Activated CD4-positive, alpha-beta T cell treated with anti-CD3 and anti-CD28 coated beads for 48 hours (primary cell): Measurements from ENCODE around the gene ECT2.
"Not testable (repeated sequence)": the region's sequence is repeated elsewhere in the genome, so short reads cannot be mapped to it uniquely, and the experiment has no call there.

Experiments
- DNase-seq: peaks from one replicate; pipeline ENCODE4 v3.0.0-alpha.2; 2020

The ECT2 gene, protein sequence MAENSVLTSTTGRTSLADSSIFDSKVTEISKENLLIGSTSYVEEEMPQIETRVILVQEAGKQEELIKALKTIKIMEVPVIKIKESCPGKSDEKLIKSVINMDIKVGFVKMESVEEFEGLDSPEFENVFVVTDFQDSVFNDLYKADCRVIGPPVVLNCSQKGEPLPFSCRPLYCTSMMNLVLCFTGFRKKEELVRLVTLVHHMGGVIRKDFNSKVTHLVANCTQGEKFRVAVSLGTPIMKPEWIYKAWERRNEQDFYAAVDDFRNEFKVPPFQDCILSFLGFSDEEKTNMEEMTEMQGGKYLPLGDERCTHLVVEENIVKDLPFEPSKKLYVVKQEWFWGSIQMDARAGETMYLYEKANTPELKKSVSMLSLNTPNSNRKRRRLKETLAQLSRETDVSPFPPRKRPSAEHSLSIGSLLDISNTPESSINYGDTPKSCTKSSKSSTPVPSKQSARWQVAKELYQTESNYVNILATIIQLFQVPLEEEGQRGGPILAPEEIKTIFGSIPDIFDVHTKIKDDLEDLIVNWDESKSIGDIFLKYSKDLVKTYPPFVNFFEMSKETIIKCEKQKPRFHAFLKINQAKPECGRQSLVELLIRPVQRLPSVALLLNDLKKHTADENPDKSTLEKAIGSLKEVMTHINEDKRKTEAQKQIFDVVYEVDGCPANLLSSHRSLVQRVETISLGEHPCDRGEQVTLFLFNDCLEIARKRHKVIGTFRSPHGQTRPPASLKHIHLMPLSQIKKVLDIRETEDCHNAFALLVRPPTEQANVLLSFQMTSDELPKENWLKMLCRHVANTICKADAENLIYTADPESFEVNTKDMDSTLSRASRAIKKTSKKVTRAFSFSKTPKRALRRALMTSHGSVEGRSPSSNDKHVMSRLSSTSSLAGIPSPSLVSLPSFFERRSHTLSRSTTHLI

DNA sequence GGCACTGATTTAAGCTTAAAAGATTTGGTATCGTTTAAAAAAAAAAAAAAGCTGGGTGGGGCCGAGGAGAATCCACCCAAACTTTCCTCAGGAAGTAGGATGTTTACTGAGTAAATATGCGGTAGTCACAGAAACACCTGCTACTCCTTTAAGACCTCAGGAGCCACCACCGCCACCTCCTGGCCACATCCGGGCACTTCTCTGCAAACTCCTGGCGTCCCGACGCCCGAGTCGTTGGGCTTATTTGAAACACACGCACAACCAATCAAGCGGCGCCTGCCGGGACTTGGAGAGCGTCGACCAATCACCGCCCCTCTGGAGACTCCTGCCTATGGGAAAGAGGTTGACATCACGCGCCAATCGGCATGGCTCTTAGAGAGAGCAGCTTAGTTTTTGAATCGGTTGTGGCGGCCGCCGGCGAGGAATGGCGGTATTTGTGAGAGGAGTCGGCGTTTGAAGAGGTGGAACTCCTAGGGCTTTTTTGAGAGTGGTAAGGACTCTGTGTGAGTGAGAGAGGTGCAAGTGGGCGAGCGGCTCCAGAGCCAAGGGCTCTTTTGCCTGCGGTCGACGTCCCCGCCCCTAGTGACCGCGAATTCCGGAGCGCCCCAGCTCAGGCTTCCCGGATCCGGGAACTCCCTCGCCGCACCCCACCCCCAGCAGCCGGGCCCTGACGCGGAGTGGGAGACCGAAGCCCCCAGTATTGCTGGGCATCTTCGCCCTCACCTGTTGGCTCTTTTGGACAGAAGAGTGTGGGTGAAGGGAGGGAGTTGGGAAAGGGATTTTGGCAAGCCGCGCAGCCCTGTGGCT is at the start of gene ECT2:
TSS of gene ECT2 (plus strand) at position 359 of the 807 bp plus-strand sequence. CDS start 3,805 bp downstream, outside the sequence.
- peak; percentile 99 for DNase-seq

DNA sequence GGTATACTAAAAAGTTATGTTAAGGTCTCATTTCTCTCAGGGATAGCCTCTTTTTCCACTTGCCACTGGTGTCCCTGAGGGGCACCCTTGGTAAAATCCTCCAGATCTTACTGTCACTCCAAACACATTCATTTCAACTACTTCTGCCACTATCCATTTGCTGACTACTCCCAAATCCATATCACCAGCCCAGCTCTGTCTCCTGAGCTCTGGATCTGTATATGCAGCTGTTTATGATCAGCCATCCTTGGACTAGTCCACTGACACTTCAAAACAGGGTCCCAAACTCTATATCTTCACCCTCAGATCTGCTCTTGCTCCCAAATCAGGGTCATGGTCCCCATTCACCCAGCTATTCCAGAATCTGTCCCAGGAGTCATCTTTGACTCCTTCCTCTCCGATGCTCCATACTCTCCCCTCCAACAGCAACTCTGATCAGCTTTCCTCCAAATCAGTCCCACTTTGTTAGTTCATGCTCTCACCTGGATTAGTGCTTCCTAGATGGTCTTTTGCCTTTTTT is 49.5 kb upstream of the ECT2 start:
- no peak for DNase-seq

DNA sequence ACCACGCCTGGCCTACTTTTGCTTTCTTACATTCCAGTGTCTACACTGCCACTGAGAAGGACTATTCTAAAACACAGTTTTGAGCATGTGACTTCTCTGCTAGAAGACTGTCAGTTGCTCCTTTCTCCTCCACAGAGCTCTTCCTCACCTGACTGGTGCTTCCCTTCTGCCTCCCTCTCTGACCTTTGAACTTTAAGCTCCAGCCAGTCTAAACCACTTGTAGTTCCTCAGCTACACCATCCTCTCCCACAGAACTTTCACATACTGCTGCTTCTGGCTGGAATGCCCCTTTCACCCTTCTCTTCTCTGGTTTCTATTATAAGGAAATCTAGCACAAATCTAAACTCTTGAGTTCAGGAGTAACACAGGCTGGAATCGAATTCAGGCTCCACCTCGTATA is 48.8 kb upstream of the ECT2 start:
- no peak for DNase-seq

DNA sequence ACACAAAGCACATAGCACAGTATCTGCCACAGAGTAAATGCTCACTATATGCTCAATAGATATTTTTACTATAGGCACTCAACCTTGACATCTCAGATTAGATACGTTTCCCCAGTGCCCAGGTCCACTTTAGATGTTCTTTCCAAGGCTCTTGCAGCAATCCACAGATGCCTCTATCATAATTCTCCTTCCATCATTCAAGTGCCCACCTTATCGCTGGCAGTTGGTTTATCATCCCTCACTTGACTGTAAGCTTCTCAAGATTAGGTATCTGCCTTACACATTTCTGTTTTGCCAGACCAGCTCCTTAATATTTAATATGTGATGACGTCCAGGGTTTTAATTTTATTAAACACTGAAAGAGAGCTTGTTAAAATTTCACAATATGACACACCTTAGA is 48.3 kb upstream of the ECT2 start:
- no peak for DNase-seq

DNA sequence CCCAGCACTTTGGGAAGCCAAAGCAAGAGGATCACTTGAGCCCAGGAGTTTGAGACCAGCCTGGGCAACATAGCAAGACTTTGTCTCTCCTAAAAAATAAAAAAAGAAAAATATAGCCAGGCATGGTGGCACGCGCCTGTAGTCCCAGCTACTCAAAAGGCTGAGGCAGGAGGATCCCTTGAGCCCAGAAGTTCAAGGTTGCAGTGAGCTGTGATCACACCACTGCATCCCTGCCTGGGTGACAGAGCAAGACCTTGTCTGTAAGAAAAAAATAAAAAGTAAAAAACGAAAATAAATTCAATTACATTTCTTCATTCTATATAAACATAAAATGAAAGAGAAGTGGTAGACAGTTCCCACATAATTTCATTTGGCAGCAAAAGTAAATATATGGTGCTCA is 47.8 kb upstream of the ECT2 start:
- DNase-seq: not testable (repeated sequence)

DNA sequence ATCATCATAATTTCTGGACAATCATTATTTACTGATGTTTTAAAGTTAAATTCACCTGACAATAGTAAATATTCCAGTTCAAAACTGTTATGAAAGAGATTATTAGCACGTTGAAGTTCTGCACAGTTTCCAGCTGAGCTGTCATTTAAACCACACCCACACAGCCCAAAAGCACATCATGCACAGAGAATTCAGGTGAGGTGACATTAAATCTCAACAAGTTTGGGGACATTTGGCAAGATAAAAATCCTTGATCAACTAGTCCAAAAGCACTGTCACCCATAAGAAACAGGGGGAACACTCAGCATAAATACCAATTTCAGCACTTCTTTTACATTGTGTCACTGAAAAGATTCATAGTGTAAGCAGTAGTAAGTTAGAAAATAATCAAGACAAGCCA is 46.5 kb upstream of the ECT2 start:
- no peak for DNase-seq

DNA sequence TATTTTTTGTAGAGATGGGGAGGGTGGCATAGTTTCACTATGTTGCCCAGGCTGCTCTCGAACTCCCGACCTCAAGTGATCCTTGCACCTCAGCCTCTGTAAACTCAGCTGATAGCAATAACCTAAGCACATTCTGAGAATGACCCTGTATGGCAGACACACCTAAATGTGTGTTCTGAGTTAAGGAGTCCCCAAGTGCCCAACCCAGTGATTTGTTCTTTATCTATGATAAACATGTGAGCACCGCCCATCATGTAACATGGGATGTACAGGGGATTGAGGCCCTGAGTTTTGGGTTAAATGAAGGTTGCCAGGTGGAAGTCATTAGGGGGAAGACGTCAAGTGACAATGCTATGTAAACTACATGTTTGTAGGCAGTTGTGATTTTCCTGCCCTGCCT is 45.4 kb upstream of the ECT2 start:
- no peak for DNase-seq

DNA sequence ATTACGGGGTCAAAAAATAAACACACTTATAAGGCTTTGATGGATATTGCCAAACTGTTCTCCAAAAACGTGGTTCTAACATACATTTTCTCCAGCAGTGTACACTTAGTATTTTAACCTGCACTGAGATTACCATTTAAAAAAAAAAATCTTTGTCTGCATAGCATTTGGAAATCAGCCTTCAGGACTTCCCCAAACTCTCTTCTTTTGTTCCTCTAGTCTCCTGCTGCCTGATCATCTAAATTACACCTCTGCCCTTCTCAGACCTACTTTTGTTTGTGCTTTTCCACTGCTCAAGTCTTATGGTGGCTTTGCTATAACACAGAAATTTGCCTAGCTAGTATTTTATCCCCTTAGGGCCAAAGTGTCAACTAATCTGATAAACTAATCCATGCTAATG is 43.5 kb upstream of the ECT2 start:
- no peak for DNase-seq

DNA sequence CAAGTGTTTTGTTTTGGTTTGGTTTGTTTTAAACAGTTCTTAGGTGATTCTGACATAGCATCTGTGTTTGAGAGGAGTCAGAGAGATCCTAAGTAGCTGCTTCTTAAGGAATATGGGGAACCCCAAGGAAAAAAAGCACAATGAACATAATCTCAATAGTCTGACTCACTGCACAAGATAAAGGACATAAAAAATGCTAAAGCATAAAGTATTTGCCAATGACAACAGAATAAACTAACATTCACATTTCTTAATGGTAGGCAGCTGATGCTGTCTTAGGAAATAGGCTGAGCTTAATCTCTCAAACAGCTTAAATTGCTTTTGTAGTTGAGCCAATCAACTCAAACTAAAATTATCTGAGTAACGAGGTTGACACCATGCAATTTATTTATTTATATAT is 42.6 kb upstream of the ECT2 start:
- DNase-seq: no peak

DNA sequence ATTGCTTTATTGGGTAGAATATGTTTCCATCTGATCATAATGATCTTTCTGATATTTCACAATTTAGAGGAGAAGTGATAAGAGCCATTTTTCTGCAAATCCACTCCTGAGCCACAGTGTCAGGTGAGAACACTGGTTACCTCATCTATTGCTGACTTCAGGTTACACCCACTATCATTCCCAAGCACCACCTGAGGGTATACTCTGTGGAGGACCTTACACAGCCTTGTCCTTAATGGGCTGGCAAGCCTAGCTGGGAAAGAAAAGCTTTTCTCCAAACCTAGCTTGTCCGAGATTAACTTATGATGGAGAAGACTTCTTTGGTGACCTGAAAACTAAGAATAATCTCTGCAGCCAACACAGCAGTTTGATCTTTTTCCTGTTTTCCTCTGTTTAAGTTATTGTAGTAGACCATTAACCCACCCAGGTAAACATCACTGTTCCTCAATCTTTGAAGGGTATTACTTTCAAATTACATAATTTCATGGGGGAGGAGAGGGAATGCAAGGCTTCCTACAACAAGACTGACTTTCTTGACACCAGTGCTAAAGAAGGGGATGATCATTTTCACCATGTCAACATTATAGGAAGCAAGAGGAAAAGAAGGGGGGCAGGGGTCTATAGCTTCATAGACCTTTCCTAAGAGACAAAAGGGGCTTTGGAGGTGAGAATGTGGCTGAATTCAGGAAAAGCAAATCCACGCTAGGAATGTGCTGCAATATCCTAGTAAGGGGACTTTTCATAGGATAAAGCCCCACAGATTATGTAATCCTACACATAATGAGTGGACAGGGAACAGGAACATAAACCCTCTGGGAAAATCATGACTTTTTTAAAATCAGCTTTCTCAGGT is 41.4 kb upstream of the ECT2 start:
- DNase-seq: no peak

DNA sequence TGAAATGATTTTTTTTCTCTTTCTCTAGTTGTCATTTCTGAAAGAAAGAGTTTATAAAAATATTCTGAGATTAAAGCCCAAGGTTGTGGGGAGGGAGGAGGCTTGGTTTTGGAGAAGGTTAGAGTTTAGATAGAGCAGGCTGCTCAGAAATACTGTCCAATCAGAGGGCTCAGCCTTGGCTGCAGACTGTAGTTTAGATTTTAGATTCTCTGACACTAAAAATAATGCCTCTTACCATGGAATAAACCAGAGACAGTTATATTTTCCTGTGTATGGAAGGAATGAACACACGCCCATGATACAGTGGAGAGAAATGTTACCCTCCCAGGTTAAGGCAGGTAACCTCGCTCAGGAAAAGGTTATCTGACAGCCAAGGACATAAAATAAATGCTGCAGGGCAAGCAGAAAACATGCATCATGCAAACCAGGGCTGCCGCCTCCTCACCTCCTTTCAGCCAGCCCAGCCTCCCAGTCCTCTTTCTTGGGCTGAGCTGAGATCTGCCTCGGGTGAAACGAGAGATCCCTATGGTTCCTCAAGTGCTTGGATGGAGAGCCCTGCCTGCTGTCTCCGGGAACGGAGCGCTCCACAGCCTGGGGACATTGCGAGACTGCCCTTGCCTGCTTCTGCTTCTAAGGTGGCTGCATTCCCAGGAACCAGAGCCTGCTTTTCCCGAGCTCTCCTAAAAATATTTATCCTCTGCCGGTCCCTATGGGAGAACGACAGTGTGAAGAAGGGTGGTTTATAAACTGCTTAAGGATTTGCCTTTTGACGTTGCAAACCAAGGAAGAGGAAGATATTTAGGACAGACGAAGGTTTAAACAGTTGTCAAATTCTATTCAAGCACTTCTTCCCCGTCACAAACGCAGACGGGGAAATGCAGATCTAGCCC is 40.5 kb upstream of the ECT2 start:
- DNase-seq: peak; percentile 20

DNA sequence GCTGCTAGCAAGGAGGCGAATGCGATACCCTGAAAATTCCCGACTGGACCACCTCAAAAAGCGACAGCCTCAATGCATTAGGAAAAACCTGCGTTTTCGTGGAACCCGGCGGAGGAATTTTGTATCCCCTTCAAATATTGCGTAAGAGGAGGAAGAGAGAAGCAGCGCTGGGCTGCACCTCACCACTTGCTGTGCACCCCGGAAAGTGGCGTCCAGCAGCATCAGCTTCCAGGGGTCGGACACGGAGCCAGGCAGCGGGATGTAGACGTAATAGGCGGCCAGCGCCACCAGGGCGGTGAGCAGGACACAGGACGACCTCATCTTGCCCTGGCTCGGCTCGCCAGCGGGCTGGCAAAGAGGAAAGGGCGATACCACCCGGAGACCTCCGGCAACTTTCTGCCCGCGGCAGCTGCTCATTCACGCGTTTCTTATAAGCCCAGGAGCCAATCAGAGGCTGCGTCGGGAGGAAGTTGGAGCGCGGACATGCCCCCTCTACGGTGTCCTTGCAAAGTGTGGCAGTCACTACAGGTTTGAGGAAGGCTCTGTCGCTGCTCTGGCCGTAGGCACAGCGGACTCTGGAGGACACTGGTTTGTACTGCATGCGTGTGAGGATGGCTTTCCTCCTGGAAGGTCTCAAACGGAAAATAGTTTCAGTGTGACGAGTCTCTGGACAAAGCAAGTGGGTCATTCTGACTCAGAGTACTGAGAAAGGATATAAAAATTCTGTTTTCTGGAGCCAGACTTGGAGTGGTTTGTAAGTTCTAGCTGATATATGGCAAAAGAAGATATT is 39.7 kb upstream of the ECT2 start, which contains the start of gene NCEH1:
TSS of gene NCEH1 (minus strand) at position 404 of the 790 bp plus-strand sequence. CDS start at position 321, 83 bp downstream.
- peak; percentile 84 for DNase-seq

DNA sequence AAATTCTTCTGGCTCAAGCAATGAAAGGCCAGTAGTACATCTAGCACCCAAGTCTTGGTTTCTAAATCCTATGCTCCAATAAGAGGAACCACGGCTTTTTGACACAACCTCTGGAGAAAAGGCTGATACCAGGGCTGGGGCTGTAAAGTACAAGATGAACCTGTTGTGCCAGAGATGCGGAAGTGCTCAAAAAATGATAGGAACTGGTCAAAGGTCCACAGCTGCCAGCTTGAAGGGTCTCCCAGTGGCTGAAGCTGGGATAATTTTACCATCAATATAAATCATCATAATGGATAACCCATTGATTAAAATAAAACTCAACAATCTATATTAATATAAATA is 39.1 kb upstream of the ECT2 start:
- no peak for DNase-seq

DNA sequence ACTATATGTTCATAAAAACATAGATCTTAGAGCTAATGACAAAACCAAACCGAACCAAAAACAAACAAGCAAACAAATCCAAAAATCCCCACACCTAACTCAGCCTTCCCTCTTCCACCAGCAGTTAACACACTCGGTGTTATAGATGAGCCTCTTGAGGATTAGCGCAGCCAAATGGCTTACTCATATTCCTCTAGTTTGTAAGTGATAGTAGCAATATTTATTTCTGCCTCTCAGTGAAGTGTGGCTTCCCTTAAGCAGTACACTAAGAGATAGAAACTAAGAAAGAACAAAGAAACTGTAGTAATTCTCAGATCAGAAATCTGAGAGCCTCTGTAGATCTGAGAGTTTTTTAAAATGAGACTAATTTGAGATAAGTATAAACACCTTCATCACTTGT is 37.2 kb upstream of the ECT2 start:
- DNase-seq: no peak

DNA sequence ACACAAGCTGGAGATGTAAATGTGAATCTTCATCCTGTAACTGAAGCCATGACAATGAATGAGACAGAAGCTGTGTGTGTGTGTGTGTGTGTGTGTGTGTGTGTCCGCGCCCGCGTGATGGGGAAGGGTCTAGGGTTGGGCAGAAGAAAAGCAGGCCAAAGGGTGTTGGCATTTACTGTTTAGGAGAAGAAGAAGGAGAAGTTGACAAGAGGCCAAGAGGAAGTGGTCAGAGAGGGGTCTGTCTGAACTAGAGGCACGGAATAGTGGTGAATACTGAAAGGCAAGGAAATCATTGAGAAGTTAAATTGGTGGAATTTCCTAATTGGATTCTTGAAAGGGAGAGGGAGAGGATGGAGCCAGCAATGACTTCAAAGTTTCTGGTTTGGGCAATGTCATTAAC is 34.0 kb upstream of the ECT2 start:
- no peak for DNase-seq

DNA sequence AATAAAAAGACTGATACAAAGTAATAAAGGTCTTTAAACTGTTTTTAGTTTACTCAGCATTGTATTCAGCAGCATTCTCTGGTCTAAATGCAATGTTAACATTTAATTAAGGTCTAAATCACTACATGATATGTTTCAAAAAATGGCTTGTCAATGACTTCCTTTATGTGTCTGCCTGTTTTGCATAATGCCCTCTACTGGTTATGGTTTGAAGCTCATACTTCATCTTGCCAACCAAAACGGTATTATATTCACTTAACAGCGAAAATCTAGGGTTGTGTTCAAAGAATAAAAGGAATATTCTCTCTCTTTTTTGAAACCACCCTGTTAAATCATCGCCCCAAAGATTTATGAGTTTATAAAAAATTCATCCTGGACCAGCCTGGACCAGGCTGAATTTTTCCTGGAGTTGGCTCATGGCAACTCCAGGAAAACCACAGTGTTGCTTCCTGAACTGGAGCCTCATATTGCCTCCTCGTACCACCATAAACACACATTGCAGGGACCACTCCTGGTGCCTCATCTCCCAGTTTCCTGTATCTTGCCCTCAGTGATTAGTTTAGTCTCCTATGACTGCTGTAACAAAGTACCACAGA is 32.9 kb upstream of the ECT2 start:
- DNase-seq: no peak

DNA sequence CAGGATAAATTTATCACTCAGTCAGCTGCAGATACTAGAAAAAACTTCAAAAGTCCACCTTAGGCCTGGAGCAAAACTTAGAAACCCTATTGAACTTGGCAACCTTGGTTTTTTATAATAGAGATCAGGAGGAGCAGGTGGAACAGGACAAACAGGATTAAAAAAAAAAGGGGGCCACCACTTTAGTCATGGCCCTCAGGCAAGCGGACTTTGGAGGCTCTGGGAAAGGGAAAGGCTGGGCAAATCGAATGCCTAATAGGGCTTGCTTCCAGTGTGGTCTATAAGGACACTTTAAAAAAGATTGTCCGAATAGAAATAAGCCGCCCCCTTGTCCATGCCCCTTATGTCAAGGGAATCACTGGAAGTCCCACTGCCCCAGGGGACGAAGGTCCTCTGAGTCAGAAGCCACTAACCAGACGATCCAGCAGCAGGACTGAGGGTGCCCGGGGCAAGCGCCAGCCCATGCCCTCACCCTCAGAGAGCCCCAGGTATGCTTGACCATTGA is 27.9 kb upstream of the ECT2 start:
- DNase-seq: not testable (repeated sequence)

DNA sequence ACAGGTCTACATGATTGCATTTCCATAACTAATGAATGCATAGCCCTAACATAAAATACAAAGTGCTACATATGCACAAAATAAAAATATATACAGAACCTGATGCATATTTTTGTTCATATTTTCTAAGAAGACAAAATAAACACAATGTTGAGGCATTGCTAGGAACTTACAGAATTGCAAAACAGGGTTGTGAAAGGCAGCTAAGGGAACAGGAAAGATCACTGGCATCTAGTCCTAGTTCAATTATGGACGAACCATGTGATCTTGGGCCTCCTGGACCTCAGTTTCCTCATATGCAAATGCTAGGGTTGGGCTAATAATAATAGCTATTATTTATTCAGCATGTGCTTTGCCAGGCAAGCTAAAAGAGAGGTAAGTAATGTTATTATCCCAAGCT is 24.1 kb upstream of the ECT2 start:
- no peak for DNase-seq

DNA sequence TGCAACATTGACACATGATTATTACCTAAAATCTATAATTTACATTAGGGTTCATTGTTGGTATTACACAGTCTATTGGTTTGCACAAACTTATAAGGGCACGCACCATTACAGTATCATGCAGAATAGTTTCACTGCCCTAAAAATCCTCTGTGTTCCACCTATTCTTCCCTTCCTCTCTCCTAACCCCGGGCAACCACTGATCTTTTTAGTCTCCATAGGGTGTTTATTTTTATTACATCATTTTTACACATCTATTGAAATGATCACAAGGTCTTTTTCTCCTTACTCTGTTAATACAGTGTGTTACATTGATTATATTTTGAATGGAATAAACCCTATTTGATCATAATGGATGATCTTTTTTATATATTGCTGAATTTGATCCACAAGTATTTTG is 15.5 kb upstream of the ECT2 start:
- no peak for DNase-seq
